WTC11 (cell line): Measurements from ENCODE around the gene POM121L2.

Experiments
- CREB1 ChIP-seq: sonication (generic); formaldehyde crosslinking; IDR thresholded peaks from 2 replicates; pipeline ENCODE4 v1.8.0; 2023; ENCODE audit warnings: mild to moderate bottlenecking, missing genetic modification reagents
- FOXP1 ChIP-seq: sonication (generic); formaldehyde crosslinking; IDR thresholded peaks from 2 replicates; pipeline ENCODE4 v1.8.0; 2022; ENCODE audit warnings: missing genetic modification reagents, mild to moderate bottlenecking, moderate library complexity, borderline replicate concordance
- GABPB1 ChIP-seq: sonication (generic); formaldehyde crosslinking; IDR thresholded peaks from 2 replicates; pipeline ENCODE4 v1.8.1; 2023; ENCODE audit warnings: mild to moderate bottlenecking, missing genetic modification reagents
- JUN ChIP-seq: sonication (generic); formaldehyde crosslinking; IDR thresholded peaks from 2 replicates; pipeline ENCODE4 v1.8.0; 2023; ENCODE audit warnings: mild to moderate bottlenecking, missing genetic modification reagents
- NR2C2 ChIP-seq: sonication (generic); formaldehyde crosslinking; IDR thresholded peaks from 2 replicates; pipeline ENCODE4 v1.8.0; 2022; ENCODE audit warnings: mild to moderate bottlenecking, missing genetic modification reagents
- SP1 ChIP-seq: sonication (generic); formaldehyde crosslinking; conservative IDR thresholded peaks from 2 replicates; pipeline ENCODE4 v1.8.1; 2022; ENCODE audit warnings: missing genetic modification reagents
- TF ChIP-seq, protein P1 (sequence below): fragments of 200-600 bp; IDR thresholded peaks from 2 replicates; pipeline ENCODE4 v1.8.0; 2022; ENCODE audit warnings: antibody characterized with exemption
- TF ChIP-seq, protein P2 (sequence below): sonication (generic); formaldehyde crosslinking; IDR thresholded peaks from 2 replicates; pipeline ENCODE4 v1.8.0; 2023; ENCODE audit warnings: missing genetic modification reagents

DNA sequence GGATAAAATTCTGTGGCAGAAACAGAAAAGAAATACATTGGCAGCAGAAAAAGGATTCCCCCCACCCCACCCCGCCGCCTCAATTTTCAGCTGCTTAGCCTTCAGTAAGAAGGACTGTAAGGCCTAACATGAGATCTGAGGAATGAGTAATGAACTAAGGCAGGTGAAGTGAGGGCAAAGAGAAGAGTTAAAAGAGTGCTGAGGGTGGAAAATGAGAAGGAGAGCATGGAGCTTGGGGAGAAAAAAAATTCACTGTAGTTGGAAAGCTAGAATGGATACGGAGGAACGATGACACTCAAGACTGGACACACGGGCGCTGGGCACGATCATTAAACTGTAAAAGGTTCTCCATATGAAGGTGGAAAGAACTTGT lies 14.6 kb downstream of the POM121L2 start:
- TF ChIP-seq, protein P1, sequence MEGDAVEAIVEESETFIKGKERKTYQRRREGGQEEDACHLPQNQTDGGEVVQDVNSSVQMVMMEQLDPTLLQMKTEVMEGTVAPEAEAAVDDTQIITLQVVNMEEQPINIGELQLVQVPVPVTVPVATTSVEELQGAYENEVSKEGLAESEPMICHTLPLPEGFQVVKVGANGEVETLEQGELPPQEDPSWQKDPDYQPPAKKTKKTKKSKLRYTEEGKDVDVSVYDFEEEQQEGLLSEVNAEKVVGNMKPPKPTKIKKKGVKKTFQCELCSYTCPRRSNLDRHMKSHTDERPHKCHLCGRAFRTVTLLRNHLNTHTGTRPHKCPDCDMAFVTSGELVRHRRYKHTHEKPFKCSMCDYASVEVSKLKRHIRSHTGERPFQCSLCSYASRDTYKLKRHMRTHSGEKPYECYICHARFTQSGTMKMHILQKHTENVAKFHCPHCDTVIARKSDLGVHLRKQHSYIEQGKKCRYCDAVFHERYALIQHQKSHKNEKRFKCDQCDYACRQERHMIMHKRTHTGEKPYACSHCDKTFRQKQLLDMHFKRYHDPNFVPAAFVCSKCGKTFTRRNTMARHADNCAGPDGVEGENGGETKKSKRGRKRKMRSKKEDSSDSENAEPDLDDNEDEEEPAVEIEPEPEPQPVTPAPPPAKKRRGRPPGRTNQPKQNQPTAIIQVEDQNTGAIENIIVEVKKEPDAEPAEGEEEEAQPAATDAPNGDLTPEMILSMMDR, result no peak
- no peak for TF ChIP-seq FOXP1 (CRISPR knock-in tag)
- no peak for TF ChIP-seq GABPB1 (CRISPR knock-in tag)
- no peak for TF ChIP-seq JUN (CRISPR knock-in tag)
- TF ChIP-seq, protein P2, sequence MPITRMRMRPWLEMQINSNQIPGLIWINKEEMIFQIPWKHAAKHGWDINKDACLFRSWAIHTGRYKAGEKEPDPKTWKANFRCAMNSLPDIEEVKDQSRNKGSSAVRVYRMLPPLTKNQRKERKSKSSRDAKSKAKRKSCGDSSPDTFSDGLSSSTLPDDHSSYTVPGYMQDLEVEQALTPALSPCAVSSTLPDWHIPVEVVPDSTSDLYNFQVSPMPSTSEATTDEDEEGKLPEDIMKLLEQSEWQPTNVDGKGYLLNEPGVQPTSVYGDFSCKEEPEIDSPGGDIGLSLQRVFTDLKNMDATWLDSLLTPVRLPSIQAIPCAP, result no peak
- no peak for TF ChIP-seq NR2C2 (CRISPR knock-in tag)
- no peak for TF ChIP-seq SP1 (CRISPR knock-in tag)
- TF ChIP-seq CREB1 (CRISPR knock-in tag), result no peak
